D721Med (cell line): Measurements from ENCODE around the gene MPRIP.
"Not testable (repeated sequence)": the region's sequence is repeated elsewhere in the genome, so short reads cannot be mapped to it uniquely, and the experiment has no call there.

Source experiments
- DNase-seq: peaks from one replicate; pipeline ENCODE4 v3.0.0; 2011; ENCODE audit warnings: low spot score; ENCODE audit not compliant: insufficient read length
- FAIRE-seq: peaks from 2 replicates; lab custom pipeline; 2011; peaks lifted over from hg19 to GRCh38; lab: Jason Lieb, UNC
- CTCF ChIP-seq: IDR thresholded peaks from 2 replicates; pipeline ENCODE4 v1.5.1; 2012; ENCODE audit warnings: mild to moderate bottlenecking, control low read depth; ENCODE audit not compliant: insufficient read depth; ENCODE audit errors: missing control alignments

MPRIP gene

GRCh38 chr17:17180741-17181525 lies 138.7 kb downstream of the MPRIP start:
- no peak for FAIRE-seq
- DNase-seq = no peak
- no peak for TF ChIP-seq CTCF

- no peak for FAIRE-seq
- no peak for DNase-seq
- TF ChIP-seq CTCF = no peak
Measured at GRCh38 chr17:17181666-17182597, 139.7 kb downstream of the MPRIP start.

- FAIRE-seq (no peak), DNase-seq (no peak)
- no peak for TF ChIP-seq CTCF
Measured at GRCh38 chr17:17182598-17183136, 140.4 kb downstream of the MPRIP start.

- TF ChIP-seq CTCF = no peak
- no peak for FAIRE-seq
- DNase-seq = no peak
Measured at GRCh38 chr17:17183744-17184143, 141.5 kb downstream of the MPRIP start.

- DNase-seq, FAIRE-seq: not testable (repeated sequence)
Measured at GRCh38 chr17:17184985-17185757, 142.9 kb downstream of the MPRIP start.

- DNase-seq (no peak), FAIRE-seq (no peak)
Measured at GRCh38 chr17:17186051-17186450, 143.8 kb downstream of the MPRIP start.

More at GRCh38 chr17:17186051-17186450, 143.8 kb downstream of the MPRIP start:
- TF ChIP-seq CTCF = no peak
